Fibroblast of lung (primary cell): ENCODE data around the gene MOGAT3. TPM values are rescaled to one million over a fixed set of nuclear protein-coding genes. Genes with fewer than 3 reads are reported as not detected.
"Not testable (repeated sequence)": the region's sequence is repeated elsewhere in the genome, so short reads cannot be mapped to it uniquely, and the experiment has no call there.

Experiments
- DNase-seq, 2 donors: peaks; one replicate each; pipeline versions ENCODE4 v3.0.0 to v3.0.0-alpha.2; 2010; ENCODE audit warnings: low read depth in 2 of 2
- H2AFZ ChIP-seq: 2 replicates; pipeline ENCODE4 v1.5.1; 2012; ENCODE audit warnings: low read length, control low read depth, inconsistent platforms
- H3K27ac ChIP-seq: 2 replicates; pipeline ENCODE4 v1.5.1; 2011; ENCODE audit warnings: low read length, control low read depth; ENCODE audit not compliant: insufficient read depth
- H3K27me3 ChIP-seq: 2 replicates; pipeline ENCODE4 v1.5.1; 2011; ENCODE audit warnings: mild to moderate bottlenecking, low read length; ENCODE audit not compliant: control insufficient read depth, insufficient read depth
- H3K36me3 ChIP-seq: 2 replicates; pipeline ENCODE4 v1.5.1; 2011; ENCODE audit warnings: low read length; ENCODE audit not compliant: control insufficient read depth, insufficient read depth
- H3K4me1 ChIP-seq: 2 replicates; pipeline ENCODE4 v1.5.1; 2011; ENCODE audit warnings: low read length; ENCODE audit not compliant: control insufficient read depth, insufficient read depth; ENCODE audit errors: extremely low read depth
- H3K4me2 ChIP-seq: 2 replicates; pipeline ENCODE4 v1.5.1; 2011; ENCODE audit warnings: low read length, control low read depth; ENCODE audit not compliant: insufficient read depth; ENCODE audit errors: extremely low read depth
- H3K4me3 ChIP-seq, 4 experiments: fragments of 200-600 bp in 1 of 4; sonication (generic) in 1 of 4; replicated peaks in 1 of 4; 2 replicates each; pipeline ENCODE4 v1.5.1; 2011 to 2016; ENCODE audit warnings: low read length in 4 of 4, low read depth in 3 of 4, mild to moderate bottlenecking in 3 of 4, control low read depth in 2 of 4, inconsistent platforms in 1 of 4, mixed read lengths in 1 of 4; ENCODE audit not compliant: insufficient read depth in 1 of 4; ENCODE audit errors: control extremely low read depth in 1 of 4
- H3K79me2 ChIP-seq: 2 replicates; pipeline ENCODE4 v1.5.1; 2012; ENCODE audit warnings: mild to moderate bottlenecking, low read length, inconsistent platforms; ENCODE audit not compliant: control insufficient read depth, insufficient read depth
- H3K9ac ChIP-seq: 2 replicates; pipeline ENCODE4 v1.5.1; 2011; ENCODE audit warnings: mild to moderate bottlenecking, low read length, control low read depth; ENCODE audit not compliant: insufficient read depth
- H3K9me3 ChIP-seq: 2 replicates; pipeline ENCODE4 v1.5.1; 2012; ENCODE audit warnings: low read depth, low read length; ENCODE audit not compliant: control insufficient read depth, insufficient read depth
- H4K20me1 ChIP-seq: 2 replicates; pipeline ENCODE4 v1.5.1; 2011; ENCODE audit warnings: low read length; ENCODE audit not compliant: control insufficient read depth, insufficient read depth; ENCODE audit errors: extremely low read depth
- CTCF ChIP-seq, 2 donors: IDR thresholded peaks in 1 of 2; conservative IDR thresholded peaks in 1 of 2; 1 replicate in 1 of 2; 2 replicates in 1 of 2; pipeline ENCODE4 v1.5.1; 2011 to 2012; ENCODE audit warnings: low read length in 2 of 2, control low read depth in 1 of 2, inconsistent platforms in 1 of 2, low read depth in 1 of 2, mild to moderate bottlenecking in 1 of 2
- EZH2 ChIP-seq: IDR thresholded peaks from 2 replicates; pipeline ENCODE4 v1.5.1; 2012; ENCODE audit warnings: low read length, control low read depth, mild to moderate bottlenecking; ENCODE audit errors: missing control alignments
- polyA plus RNA-seq, 2 donors: library from polyadenylated mRNA; depleted of rRNA in 1 of 2; stranded (reverse) in 1 of 2; unstranded in 1 of 2; fragments of >200 nt; gene quantifications; 2 replicates each; pipeline ENCODE4 v1.2.1, GENCODE V29; 2011 to 2012; ENCODE audit warnings: missing spikeins in 1 of 2
- total RNA-seq: library from RNA; depleted of rRNA; stranded (reverse); fragments of >200 nt; gene quantifications from 2 replicates; pipeline ENCODE4 v1.2.1, GENCODE V29; 2014

The MOGAT3 gene
- total and polyA plus RNA-seq, 2 donors (not counting 1 experiment from before 2014, with no cell fraction given), result not detected

DNA sequence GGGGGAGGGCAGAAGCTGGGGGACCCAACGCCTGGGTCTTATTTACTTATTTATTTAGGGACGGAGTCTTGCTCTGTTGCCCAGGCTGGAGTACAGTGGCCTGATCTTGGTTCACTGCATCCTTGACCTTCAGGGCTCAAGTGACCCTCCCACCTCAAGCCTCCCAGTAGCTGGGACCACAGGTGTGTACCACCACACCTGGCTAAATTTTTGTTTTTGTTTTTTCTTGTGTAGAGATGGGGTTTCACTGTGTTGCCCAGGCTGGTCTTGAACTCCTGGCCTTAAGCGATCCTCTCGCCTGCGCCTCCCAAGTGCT lies 1.7 kb upstream of the MOGAT3 start:
- no peak overlapping the region for H3K9ac ChIP-seq
- H3K4me3 ChIP-seq, result no peak overlapping the region

GRCh38 chr7:101201695-101202602 lies 1.1 kb upstream of the MOGAT3 start:
- no peak overlapping the region for H3K4me3 ChIP-seq
- H3K4me2 ChIP-seq, result no peak overlapping the region
- H3K9ac ChIP-seq, result peak overlapping the region; percentile 7
- no peak overlapping the region for H2AFZ ChIP-seq
- no peaks in the 10 kb centered on the region for H4K20me1 ChIP-seq
- DNase-seq, result no peak
- no peaks in the 10 kb centered on the region for H3K79me2 ChIP-seq
- peaks cover 2% of the 10 kb centered on the region for H3K4me1 ChIP-seq
- TF ChIP-seq CTCF (conservative IDR thresholded peaks at IDR 0.05 in 1 of 2, IDR thresholded peaks at IDR 0.05 in 1 of 2; ENCODE audit: low read depth in 1 of 2, low read length in 2 of 2), result no peak
- peak; percentile 87 for TF ChIP-seq EZH2
- H3K36me3 ChIP-seq, result peaks cover 2% of the 10 kb centered on the region
- H3K9me3 ChIP-seq, result no peaks in the 10 kb centered on the region
- H3K27ac ChIP-seq, result no peak overlapping the region
- H3K27me3 ChIP-seq, result peaks cover 28% of the 10 kb centered on the region

More for the DNA sequence above, 1.7 kb upstream of the MOGAT3 start:
- Histone ChIP-seq H3K27ac (no peak overlapping the region), H2AFZ (no peak overlapping the region), H3K4me1 (peaks cover 2% of the 10 kb centered on the region), H4K20me1 (no peaks in the 10 kb centered on the region), H3K9me3 (no peaks in the 10 kb centered on the region), H3K27me3 (peaks cover 28% of the 10 kb centered on the region), H3K79me2 (no peaks in the 10 kb centered on the region), H3K4me2 (no peak overlapping the region), H3K36me3 (peaks cover 4% of the 10 kb centered on the region)
- TF ChIP-seq CTCF (conservative IDR thresholded peaks at IDR 0.05 in 1 of 2, IDR thresholded peaks at IDR 0.05 in 1 of 2; ENCODE audit: low read depth in 1 of 2, low read length in 2 of 2) (no peak), EZH2 (no peak)
- no peak for DNase-seq

DNA sequence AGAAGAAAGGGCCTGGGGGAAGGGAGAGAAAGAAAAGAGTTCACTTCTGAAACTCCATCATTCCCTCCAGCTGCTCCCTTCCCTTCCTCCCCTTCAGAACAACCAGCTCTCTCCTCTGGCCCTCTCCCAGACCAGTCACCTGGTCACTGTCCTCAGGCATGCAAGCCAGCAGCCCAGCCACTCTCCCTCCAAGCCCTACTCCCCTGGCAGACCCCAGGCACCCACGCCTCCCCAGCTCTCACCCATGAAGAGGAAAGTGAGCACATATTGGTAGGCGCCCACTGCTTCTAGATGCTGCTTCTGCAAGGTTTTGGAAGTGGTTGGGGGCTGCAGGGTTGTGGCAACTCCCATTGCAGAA lies 353 bp downstream of the MOGAT3 start:
- H4K20me1 ChIP-seq, result no peaks in the 10 kb centered on the region
- no peaks in the 10 kb centered on the region for H3K36me3 ChIP-seq
- H3K9ac ChIP-seq, result no peak overlapping the region
- no peaks in the 10 kb centered on the region for H3K9me3 ChIP-seq
- no peak overlapping the region for H2AFZ ChIP-seq
- H3K27me3 ChIP-seq, result peaks cover 28% of the 10 kb centered on the region
- no peaks in the 10 kb centered on the region for H3K79me2 ChIP-seq
- H3K4me3 ChIP-seq, result no peak overlapping the region
- H3K4me2 ChIP-seq, result no peak overlapping the region
- TF ChIP-seq CTCF (conservative IDR thresholded peaks at IDR 0.05 in 1 of 2, IDR thresholded peaks at IDR 0.05 in 1 of 2; ENCODE audit: low read depth in 1 of 2, low read length in 2 of 2) (no peak), EZH2 (no peak)
- no peak overlapping the region for H3K27ac ChIP-seq
- no peak for DNase-seq
- peaks cover 2% of the 10 kb centered on the region for H3K4me1 ChIP-seq

DNA sequence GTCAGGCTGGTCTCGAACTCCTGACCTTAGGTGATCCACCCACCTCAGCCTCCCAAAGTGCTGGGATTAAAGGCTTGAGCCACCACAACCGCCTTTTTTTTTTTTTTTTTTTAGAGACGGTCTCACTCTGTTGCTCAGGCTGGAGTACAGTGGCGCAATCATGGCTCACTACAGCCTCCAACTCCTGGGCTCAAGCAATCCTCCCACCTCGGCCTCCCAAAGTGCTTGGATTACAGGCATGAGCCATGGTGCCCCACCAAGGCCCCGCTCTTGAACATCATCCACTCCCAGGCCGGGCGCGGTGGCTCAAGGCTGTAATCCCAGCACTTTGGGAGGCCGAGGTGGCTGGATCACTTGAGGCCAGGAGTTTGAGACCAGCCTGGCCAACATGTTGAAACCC lies 1.3 kb downstream of the MOGAT3 start:
- not testable (repeated sequence) for DNase-seq, H3K4me3 ChIP-seq, H3K79me2 ChIP-seq, H3K9ac ChIP-seq, H4K20me1 ChIP-seq, H3K4me2 ChIP-seq, H3K4me1 ChIP-seq, H3K36me3 ChIP-seq, H3K27ac ChIP-seq, H2AFZ ChIP-seq, H3K9me3 ChIP-seq
- H3K27me3 ChIP-seq, result peaks cover 28% of the 10 kb centered on the region
